Measurements from ENCODE around the gene PLCXD1.

PLCXD1 gene

GRCh38 chrX:340641-341423 is 59.7 kb downstream of the PLCXD1 start:
- no peak overlapping the region for H3K4ac ChIP-seq (ENCODE audit: low read depth, low read length)
- H3K4me1 ChIP-seq (ENCODE audit: control insufficient read depth in 1 of 2, insufficient read depth in 2 of 2, low read length in 2 of 2): no peaks in the 10 kb centered on the region
- no peak overlapping the region for H2BK120ac ChIP-seq (ENCODE audit: insufficient read depth, low read length, poor library complexity)
- no peaks in the 10 kb centered on the region for H3K79me2 ChIP-seq (ENCODE audit: control insufficient read depth, insufficient read depth, low read length, poor library complexity)
- no peak overlapping the region for H3K27ac ChIP-seq (ENCODE audit: low read depth, low read length)
- no peak overlapping the region for H2AFZ ChIP-seq (ENCODE audit: insufficient read depth, low read length, poor library complexity)
- H4K8ac ChIP-seq (ENCODE audit: low read depth, low read length): no peak overlapping the region
- no peak overlapping the region for H3K4me2 ChIP-seq (ENCODE audit: low read length)
- H3K4me3 ChIP-seq (ENCODE audit: low read depth, low read length): peak overlapping the region; percentile 18
- peaks cover 25% of the 10 kb centered on the region for H3K9me3 ChIP-seq (ENCODE audit: insufficient read depth, low read depth, low read length)
- no peak overlapping the region for H3K9ac ChIP-seq (ENCODE audit: low read length)
- no CpG with 5 or more reads among the region's 52 CpGs for WGBS (ENCODE audit: extremely low coverage, insufficient coverage, insufficient read length)
- no peaks in the 10 kb centered on the region for H3K79me1 ChIP-seq (ENCODE audit: low read length)
- no peak overlapping the region for H3K18ac ChIP-seq (ENCODE audit: low read length)
- no peak overlapping the region for H3K23ac ChIP-seq (ENCODE audit: low read length)
- no peaks in the 10 kb centered on the region for H3K27me3 ChIP-seq (ENCODE audit: insufficient read depth, low read length)
- H2AK5ac ChIP-seq (ENCODE audit: low read length): no peak overlapping the region
- no peak overlapping the region for H2BK12ac ChIP-seq (ENCODE audit: low read length)
- no peak overlapping the region for H2BK5ac ChIP-seq (ENCODE audit: low read depth, low read length, poor library complexity)
- no peak overlapping the region for H3K14ac ChIP-seq (ENCODE audit: low read length)
- H3K36me3 ChIP-seq (ENCODE audit: control insufficient read depth in 1 of 2, insufficient read depth in 2 of 2, low read length in 2 of 2): peaks cover 47 to 56% of the 10 kb centered on the region in 2 experiments
- H4K12ac ChIP-seq (ENCODE audit: low read depth, low read length): no peak overlapping the region
- DNase-seq: no peak
- no peak overlapping the region for H4K91ac ChIP-seq (ENCODE audit: low read depth, low read length)

- Histone ChIP-seq H4K91ac (ENCODE audit: low read depth, low read length) (no peak overlapping the region), H3K4ac (ENCODE audit: low read depth, low read length) (no peak overlapping the region), H4K12ac (ENCODE audit: low read depth, low read length) (no peak overlapping the region), H3K4me3 (ENCODE audit: low read depth, low read length) (no peak overlapping the region), H2BK12ac (ENCODE audit: low read length) (no peak overlapping the region), H3K36me3 (ENCODE audit: control insufficient read depth in 1 of 2, insufficient read depth in 2 of 2, low read length in 2 of 2) (peaks cover 42 to 57% of the 10 kb centered on the region in 2 experiments), H3K4me1 (ENCODE audit: control insufficient read depth in 1 of 2, insufficient read depth in 2 of 2, low read length in 2 of 2) (no peaks in the 10 kb centered on the region), H3K79me1 (ENCODE audit: low read length) (no peaks in the 10 kb centered on the region), H2BK120ac (ENCODE audit: insufficient read depth, low read length, poor library complexity) (no peak overlapping the region), H3K18ac (ENCODE audit: low read length) (no peak overlapping the region), H3K9me3 (ENCODE audit: insufficient read depth, low read depth, low read length) (peaks cover 22% of the 10 kb centered on the region), H3K4me2 (ENCODE audit: low read length) (no peak overlapping the region), H3K79me2 (ENCODE audit: control insufficient read depth, insufficient read depth, low read length, poor library complexity) (no peaks in the 10 kb centered on the region), H3K27ac (ENCODE audit: low read depth, low read length) (no peak overlapping the region), H3K9ac (ENCODE audit: low read length) (no peak overlapping the region), H3K14ac (ENCODE audit: low read length) (no peak overlapping the region), H2AK5ac (ENCODE audit: low read length) (no peak overlapping the region), H2BK5ac (ENCODE audit: low read depth, low read length, poor library complexity) (no peak overlapping the region), H3K23ac (ENCODE audit: low read length) (no peak overlapping the region), H3K27me3 (ENCODE audit: insufficient read depth, low read length) (no peaks in the 10 kb centered on the region), H4K8ac (ENCODE audit: low read depth, low read length) (no peak overlapping the region), H2AFZ (ENCODE audit: insufficient read depth, low read length, poor library complexity) (no peak overlapping the region)
- no peak for DNase-seq
- no CpG with 5 or more reads among the region's 36 CpGs for WGBS (ENCODE audit: extremely low coverage, insufficient coverage, insufficient read length)
Measured at GRCh38 chrX:341541-342101, 60.4 kb downstream of the PLCXD1 start.

- Histone ChIP-seq H2BK12ac (ENCODE audit: low read length) (no peak overlapping the region), H4K12ac (ENCODE audit: low read depth, low read length) (peak overlapping the region; percentile 21), H3K4me3 (ENCODE audit: low read depth, low read length) (no peak overlapping the region), H2BK5ac (ENCODE audit: low read depth, low read length, poor library complexity) (no peak overlapping the region), H4K8ac (ENCODE audit: low read depth, low read length) (no peak overlapping the region), H3K23ac (ENCODE audit: low read length) (no peak overlapping the region), H3K79me1 (ENCODE audit: low read length) (peaks cover 2% of the 10 kb centered on the region), H3K9ac (ENCODE audit: low read length) (no peak overlapping the region), H3K4me1 (ENCODE audit: control insufficient read depth in 1 of 2, insufficient read depth in 2 of 2, low read length in 2 of 2) (peaks cover 4 to 7% of the 10 kb centered on the region in 2 experiments), H3K9me3 (ENCODE audit: insufficient read depth, low read depth, low read length) (peaks cover 11% of the 10 kb centered on the region), H2AFZ (ENCODE audit: insufficient read depth, low read length, poor library complexity) (no peak overlapping the region), H2BK120ac (ENCODE audit: insufficient read depth, low read length, poor library complexity) (no peak overlapping the region), H2AK5ac (ENCODE audit: low read length) (no peak overlapping the region), H3K14ac (ENCODE audit: low read length) (no peak overlapping the region), H3K79me2 (ENCODE audit: control insufficient read depth, insufficient read depth, low read length, poor library complexity) (peaks cover 2% of the 10 kb centered on the region), H3K18ac (ENCODE audit: low read length) (no peak overlapping the region), H3K4me2 (ENCODE audit: low read length) (no peak overlapping the region), H3K27ac (ENCODE audit: low read depth, low read length) (no peak overlapping the region), H4K91ac (ENCODE audit: low read depth, low read length) (no peak overlapping the region), H3K4ac (ENCODE audit: low read depth, low read length) (no peak overlapping the region), H3K27me3 (ENCODE audit: insufficient read depth, low read length) (no peaks in the 10 kb centered on the region), H3K36me3 (ENCODE audit: control insufficient read depth in 1 of 2, insufficient read depth in 2 of 2, low read length in 2 of 2) (peaks cover 33 to 48% of the 10 kb centered on the region in 2 experiments)
- no peak for DNase-seq
- no CpG with 5 or more reads among the region's 47 CpGs for WGBS (ENCODE audit: extremely low coverage, insufficient coverage, insufficient read length)
Measured at GRCh38 chrX:344371-344901, 63.3 kb downstream of the PLCXD1 start.

GRCh38 chrX:345020-345925 is 64.1 kb downstream of the PLCXD1 start:
- Histone ChIP-seq H2AK5ac (ENCODE audit: low read length) (no peak overlapping the region), H2BK120ac (ENCODE audit: insufficient read depth, low read length, poor library complexity) (no peak overlapping the region), H4K91ac (ENCODE audit: low read depth, low read length) (no peak overlapping the region), H3K27ac (ENCODE audit: low read depth, low read length) (no peak overlapping the region), H4K8ac (ENCODE audit: low read depth, low read length) (no peak overlapping the region), H2BK5ac (ENCODE audit: low read depth, low read length, poor library complexity) (no peak overlapping the region), H3K9me3 (ENCODE audit: insufficient read depth, low read depth, low read length) (peaks cover 11% of the 10 kb centered on the region), H2BK12ac (ENCODE audit: low read length) (no peak overlapping the region), H3K4me2 (ENCODE audit: low read length) (no peak overlapping the region), H3K79me2 (ENCODE audit: control insufficient read depth, insufficient read depth, low read length, poor library complexity) (peaks cover 2% of the 10 kb centered on the region), H3K4me3 (ENCODE audit: low read depth, low read length) (no peak overlapping the region), H3K4me1 (ENCODE audit: control insufficient read depth in 1 of 2, insufficient read depth in 2 of 2, low read length in 2 of 2) (peaks cover 4 to 7% of the 10 kb centered on the region in 2 experiments), H2AFZ (ENCODE audit: insufficient read depth, low read length, poor library complexity) (no peak overlapping the region), H3K79me1 (ENCODE audit: low read length) (peaks cover 2% of the 10 kb centered on the region), H3K23ac (ENCODE audit: low read length) (no peak overlapping the region), H3K14ac (ENCODE audit: low read length) (no peak overlapping the region), H3K18ac (ENCODE audit: low read length) (no peak overlapping the region), H3K27me3 (ENCODE audit: insufficient read depth, low read length) (no peaks in the 10 kb centered on the region), H3K36me3 (ENCODE audit: control insufficient read depth in 1 of 2, insufficient read depth in 2 of 2, low read length in 2 of 2) (peaks cover 33 to 50% of the 10 kb centered on the region in 2 experiments), H4K12ac (ENCODE audit: low read depth, low read length) (no peak overlapping the region), H3K9ac (ENCODE audit: low read length) (no peak overlapping the region), H3K4ac (ENCODE audit: low read depth, low read length) (no peak overlapping the region)
- no peak for DNase-seq
- WGBS (ENCODE audit: extremely low coverage, insufficient coverage, insufficient read length): no CpG with 5 or more reads among the region's 63 CpGs
